Activated CD4-positive, alpha-beta T cell treated with anti-CD3 and anti-CD28 coated beads, Interleukin-2, Interleukin-6, amounts not matched to agents 100 ng/mL and 50 ng/mL, durations not matched to agents 16 hours and 8 hours (primary cell): ENCODE measurements around the gene C2orf92.
"Not testable (repeated sequence)": the region's sequence is repeated elsewhere in the genome, so short reads cannot be mapped to it uniquely, and the experiment has no call there.

Source experiments
- DNase-seq: peaks from one replicate; pipeline ENCODE4 v3.0.0-alpha.2; 2020

C2orf92 gene

DNA sequence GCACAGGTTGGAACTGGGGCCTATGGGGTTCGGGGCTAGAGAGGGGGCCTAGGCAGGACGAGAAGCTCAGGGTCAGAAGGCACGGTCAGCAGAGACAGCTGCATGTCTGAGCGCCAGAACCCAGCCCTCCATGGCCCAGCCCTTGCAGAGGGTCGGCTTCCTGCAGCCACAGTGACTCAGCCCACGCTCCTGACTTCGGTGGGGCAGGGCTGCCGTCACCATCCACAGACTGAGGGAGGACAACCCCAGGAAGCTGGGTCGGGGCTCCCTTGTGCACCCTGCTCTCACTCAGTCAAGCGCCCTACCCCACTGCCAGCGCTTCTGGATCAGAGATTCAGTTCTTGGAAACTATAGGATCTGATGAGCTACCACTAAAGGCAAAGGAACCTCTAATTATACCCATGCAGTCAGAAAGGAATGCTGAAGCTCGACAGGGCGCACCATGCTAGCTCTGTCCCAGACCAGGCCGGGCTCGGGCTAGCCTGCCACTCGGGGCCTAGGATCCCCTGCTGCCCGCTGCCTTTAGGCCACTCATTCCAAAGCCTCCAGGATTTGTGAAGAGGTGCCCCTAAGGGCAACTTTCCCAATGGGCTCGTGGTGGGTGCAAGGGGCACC is 8.6 kb upstream of the C2orf92 start:
- no peak for DNase-seq

- no peak for DNase-seq
These were observed 7.6 kb upstream of the C2orf92 start for GRCh38 chr2:97661927-97662326.

- DNase-seq, result no peak
These were observed 7.1 kb upstream of the C2orf92 start for GRCh38 chr2:97662386-97662894.

DNA sequence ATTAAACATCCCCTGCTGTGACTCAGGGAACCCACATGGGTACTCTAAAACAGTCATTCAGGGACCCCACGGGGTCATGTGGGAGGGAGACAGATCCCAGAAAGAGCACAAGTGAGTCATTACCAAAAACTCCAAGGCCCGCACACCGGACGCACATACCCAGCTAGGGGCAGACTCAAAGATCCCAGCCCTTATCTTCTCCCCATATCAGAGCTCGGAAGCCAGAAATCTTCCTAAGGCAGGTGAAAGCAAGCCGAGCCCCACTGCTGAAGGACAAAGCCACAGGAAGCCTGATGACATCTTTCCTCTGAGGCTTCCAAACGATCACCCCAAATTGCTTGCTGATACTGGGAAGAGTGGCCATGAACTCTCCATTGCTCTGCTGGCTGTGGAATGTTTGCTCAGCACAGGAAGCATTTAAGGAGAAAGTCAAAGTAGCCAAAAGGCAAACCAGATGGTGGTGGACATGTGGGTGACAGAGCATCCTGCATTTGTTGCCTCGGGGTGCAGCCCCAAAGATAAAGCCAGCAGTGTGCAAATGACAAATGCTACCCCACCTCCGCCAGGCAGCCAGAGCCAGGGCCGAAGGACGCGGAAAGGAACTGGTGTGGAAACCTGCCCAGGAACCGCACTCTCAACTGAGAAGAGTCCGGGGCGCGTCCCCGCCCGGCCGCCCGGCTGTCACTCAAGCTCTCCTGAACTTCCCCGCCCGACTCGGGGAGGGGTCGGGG is 6.5 kb upstream of the C2orf92 start:
- peak; percentile 95 for DNase-seq

- DNase-seq, result no peak
These were observed 5.9 kb upstream of the C2orf92 start for GRCh38 chr2:97663626-97663961.

- DNase-seq, result peak; percentile 99
These were observed 5.4 kb upstream of the C2orf92 start, which contains the start of gene ACTR1B for GRCh38 chr2:97663962-97664635. TSS of gene ACTR1B (minus strand) at chr2:97664044. CDS start at chr2:97663890, 154 bp downstream.

DNA sequence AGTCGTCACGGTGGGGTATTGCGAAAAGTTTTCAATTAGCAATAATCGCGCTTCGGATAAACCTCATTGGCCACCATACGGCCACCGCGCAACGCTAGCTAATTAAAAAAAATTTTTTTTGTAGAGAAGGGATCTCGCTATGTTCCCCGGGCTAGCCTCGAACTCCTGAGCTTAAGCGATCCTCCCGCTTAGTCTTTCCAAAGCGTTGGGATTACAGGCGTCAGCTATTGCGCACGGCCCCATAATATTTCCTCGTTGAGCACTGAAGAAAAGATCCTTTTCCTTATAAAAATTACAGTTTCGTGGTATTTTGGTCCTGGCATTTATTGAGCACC is 4.9 kb upstream of the C2orf92 start:
- no peak for DNase-seq

GRCh38 chr2:97670471-97670870 is 958 bp downstream of the C2orf92 start:
- DNase-seq, result no peak

DNA sequence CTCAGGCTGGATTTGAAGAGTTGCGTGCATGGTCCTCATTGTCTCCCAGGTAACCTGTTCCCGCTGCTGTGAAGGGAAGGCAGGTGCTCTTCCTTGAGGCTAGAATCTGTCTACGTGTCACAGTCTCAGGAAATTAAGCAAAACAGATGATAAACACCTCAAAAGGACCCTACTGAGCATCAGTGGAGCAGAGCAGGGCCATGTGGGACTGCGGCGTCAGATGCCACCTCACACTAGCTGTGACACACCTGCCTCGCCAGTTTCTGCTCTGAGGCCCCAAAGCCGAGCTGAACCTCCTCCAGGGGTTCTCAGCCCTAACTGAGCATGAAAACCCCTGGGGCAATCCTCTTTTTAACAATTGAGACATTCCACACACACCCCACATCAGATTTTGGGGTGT is 2.0 kb downstream of the C2orf92 start:
- no peak for DNase-seq

DNA sequence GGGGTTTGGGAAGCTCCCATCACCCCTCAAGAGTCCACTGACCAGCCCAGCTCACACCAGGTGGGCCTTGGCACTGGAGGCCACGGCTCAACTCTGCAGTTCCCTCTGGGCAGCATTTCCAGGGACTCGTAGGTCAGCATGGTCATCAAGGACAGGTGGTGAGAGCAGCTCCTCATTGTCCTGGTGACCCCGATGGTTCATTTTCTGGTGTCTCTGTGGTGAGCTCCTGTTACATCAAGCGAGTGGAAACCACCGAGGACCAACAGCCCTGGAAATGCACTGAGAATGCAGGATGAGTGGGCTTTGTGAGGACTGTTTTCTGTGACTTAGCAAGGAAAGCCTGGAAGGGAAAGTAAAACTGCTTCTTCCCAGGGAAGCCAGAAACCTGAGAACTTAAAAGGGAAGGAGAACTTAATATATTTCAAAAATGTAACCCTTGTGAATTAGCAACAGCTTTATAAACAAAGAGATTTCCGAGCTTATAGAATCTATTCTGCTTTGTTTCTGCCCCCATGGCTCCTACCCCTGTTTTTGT is 3.2 kb downstream of the C2orf92 start:
- DNase-seq, result not testable (repeated sequence)

DNA sequence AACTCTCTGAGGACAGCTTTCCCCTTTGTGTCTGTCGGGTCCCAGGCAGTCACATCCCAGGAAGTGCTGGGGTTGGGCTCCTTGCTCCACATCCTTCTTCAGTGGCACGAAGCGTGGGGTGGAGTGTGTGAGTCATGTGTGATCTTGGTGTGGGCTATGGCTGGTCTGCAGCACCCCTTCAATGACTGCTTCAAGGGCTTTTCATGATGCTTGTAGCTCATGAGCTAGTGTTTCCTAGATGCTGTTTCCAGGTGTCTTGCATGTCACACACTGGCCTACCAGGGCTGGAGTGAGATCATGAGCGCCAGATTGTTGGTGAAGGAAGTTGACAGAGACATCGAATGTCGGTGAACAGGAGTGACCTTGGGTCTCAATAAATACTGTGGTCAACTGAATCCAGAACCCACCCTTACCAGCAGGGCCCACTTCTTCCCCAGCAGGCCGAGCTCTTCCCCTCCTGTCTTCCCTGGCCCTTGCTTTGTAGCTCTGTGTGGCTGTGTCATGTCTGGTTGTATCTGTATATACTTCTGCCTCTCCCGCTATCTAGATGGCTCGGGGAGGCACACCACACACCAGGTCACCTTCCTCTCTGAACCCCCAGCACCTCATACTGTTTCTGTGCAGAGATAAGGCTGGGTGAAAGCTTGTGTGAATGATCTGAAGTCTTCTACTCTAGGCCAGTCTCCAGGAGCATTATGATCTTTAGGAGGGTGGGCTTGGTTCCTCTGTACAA is 3.8 kb downstream of the C2orf92 start:
- DNase-seq, result no peak

GRCh38 chr2:97673915-97674283 is 4.4 kb downstream of the C2orf92 start:
- no peak for DNase-seq

DNA sequence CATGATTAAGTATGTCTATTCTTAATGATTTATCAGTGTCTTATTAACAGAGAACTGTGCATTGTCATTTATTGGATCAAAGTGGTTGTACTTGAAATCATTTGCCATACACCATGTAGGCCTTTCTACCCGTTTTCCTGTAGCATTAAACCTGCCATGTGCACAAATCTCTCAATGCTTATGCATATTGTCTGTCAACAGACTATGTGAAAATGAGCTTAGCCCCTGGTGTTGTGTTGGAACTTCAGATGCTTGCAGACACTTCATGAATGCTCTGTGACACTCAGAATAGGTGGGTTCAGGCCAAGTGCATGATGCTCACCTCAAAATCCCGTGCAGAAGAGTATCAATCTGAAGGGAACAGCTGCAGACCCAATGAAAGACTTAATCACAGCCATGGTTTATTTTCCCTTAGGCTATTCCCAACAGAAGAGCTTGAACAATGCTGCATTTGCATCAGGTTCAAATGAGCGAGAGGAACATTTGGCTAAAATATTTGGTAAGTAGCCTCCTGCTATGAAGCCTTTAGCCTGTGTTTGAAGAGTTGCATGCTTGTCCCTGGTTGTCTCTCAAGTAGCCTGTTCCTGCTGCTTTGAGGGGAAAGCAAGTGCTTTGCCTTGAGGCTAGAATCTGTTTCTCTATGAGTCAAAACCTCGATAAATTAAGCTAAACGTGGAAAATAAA is 6.1 kb downstream of the C2orf92 start:
- no peak for DNase-seq

DNA sequence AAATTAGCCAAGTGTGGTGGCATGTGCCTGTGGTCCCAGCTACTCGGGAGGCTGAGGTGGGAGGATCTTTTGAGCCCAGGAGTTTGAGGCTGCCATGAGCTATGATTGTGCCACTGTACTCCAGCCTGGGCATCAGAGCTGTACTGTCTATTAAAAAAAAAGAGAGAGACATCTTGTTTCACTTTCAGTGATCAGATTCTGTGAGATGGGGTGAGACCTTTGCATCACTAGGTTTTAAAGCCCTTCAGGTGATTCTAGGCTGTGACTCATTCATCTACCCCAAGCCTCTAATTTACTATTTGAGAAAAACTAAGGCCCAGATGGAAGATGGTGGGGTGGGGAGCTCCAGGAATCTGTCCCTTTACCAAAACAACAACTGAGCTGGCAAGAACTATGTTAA is 7.1 kb downstream of the C2orf92 start:
- DNase-seq, result peak; percentile 37

- no peak for DNase-seq
These were observed 8.0 kb downstream of the C2orf92 start for GRCh38 chr2:97677480-97677879.

DNA sequence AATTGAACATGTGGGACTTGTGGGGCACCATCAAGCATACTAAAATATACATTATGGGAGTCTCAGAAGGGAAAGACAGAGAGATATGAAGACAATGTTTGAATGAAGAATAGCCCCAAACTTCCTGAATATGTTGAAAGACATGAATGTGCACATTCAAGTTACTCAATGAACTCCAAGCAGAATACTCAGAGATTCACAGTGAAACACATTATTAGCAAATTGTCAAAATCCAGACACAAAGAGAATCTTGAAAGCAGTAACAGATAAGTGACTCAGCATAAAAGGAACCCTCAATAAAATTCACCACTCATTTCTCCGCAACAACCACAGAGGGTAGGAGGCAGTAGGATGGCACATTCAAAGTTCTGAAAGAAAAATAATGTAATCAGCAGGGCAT is 8.8 kb downstream of the C2orf92 start:
- DNase-seq, result no peak

GRCh38 chr2:97687235-97687634 is 17.7 kb downstream of the C2orf92 start:
- peak; percentile 30 for DNase-seq

- DNase-seq, result peak; percentile 75
These were observed 18.7 kb downstream of the C2orf92 start for GRCh38 chr2:97688062-97688827.

DNA sequence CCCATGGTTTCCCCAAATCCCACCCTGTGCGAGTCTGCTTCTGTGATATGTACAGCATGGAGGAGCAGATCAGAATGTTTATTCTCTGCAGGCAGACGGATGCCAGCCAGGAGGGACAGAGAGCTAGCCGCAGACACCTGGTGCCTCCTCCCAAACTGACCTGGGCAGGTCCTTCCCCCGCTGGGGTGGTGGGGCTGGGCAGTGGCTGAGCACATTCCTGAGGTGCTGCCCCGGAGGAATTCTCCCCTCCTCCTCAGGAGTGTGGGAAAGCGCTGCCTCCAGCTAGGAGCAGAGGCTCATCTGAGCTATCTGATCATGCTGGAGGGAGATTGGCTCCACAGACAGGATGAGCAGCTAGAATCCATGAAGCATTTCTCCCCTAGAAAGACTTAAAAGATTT is 21.7 kb downstream of the C2orf92 start:
- DNase-seq, result no peak

DNA sequence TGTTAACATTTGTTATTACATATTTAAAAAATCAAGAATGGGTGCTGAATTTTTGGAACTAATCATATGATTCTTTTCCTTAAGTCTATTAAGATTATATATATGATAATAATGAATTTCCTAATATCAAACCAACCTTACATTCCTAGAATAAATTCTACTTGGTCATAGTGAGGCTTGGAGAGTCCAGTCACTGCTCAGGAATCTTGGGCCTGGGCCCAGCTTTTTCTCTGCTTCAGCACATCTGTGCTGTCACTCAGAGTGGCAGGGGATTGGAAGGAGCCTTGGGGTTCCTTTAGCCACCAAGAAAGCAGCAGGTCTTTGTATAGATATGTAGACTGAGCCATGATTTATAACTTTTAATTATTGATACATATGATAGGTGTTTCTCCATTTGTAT is 24.0 kb downstream of the C2orf92 start:
- DNase-seq, result no peak

DNA sequence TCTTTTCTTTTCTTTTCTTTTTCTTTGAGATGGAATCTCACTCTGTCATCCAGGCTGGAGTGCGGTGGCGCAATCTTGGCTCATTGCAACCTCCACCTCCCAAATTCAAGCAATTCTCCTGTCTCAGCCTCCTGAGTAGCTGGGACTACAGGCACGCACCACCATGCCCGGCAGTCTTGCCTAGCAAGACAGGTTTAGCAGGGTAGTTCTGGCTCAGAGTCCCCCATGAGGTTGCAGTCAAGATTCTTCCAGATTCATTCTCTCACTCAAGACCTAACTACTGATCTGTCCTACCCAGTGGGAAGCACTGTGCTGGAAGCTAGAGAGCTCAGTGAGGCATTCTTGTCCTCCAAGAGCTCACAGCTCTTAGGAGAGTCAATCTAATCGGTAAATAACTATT is 26.2 kb downstream of the C2orf92 start:
- DNase-seq, result no peak
